ENCODE data around the gene MTFR1L. TPM values are rescaled to one million over a fixed set of nuclear protein-coding genes. Genes with fewer than 3 reads are reported as not detected.
A peak's percentile ranks its signal among the peaks of the same experiment; 100 is the strongest.

Gene MTFR1L
- total RNA-seq, 1 experiment from 2014 or later: 28.9 TPM

GRCh38 chr1:25800703-25801377, 18.9 kb upstream of the MTFR1L start:
- no peak overlapping the region for H3K27ac Mint-ChIP-seq

GRCh38 chr1:25802915-25803314, 16.8 kb upstream of the MTFR1L start:
- Mint-ChIP-seq H3K27ac (peak overlapping the region; percentile 26; the same call in 1 of the 2 replicates), H3K9me3 (no peaks in the 10 kb centered on the region), H3K27me3 (ENCODE audit: low read depth) (peaks cover 4% of the 10 kb centered on the region), H3K36me3 (peaks cover 14% of the 10 kb centered on the region), H3K4me1 (peaks cover 26% of the 10 kb centered on the region), H3K4me3 (no peak overlapping the region)
- CTCF ChIA-PET: interaction anchor here (0.6 to 2.1 kb wide), 4 partner anchors 8 to 184 kb away, joined by 3 to 5 read pairs (median 3); no protein-coding TSS in a partner anchor
- TF ChIP-seq ZNF512 (CRISPR knock-in tag; IDR thresholded peaks at IDR 0.05; ENCODE audit: borderline replicate concordance) (no peak), GRHL2 (CRISPR knock-in tag; IDR thresholded peaks at IDR 0.05; ENCODE audit: insufficient replicate concordance, severe bottlenecking) (no peak), ZMAT4 (CRISPR knock-in tag; IDR thresholded peaks at IDR 0.05) (no peak), NFE2L1 (CRISPR knock-in tag; IDR thresholded peaks at IDR 0.05) (no peak), FOXP1 (CRISPR knock-in tag; IDR thresholded peaks at IDR 0.05; ENCODE audit: borderline replicate concordance) (no peak), USF1 (CRISPR knock-in tag; IDR thresholded peaks at IDR 0.05) (no peak), MAX (CRISPR knock-in tag; IDR thresholded peaks at IDR 0.05) (no peak), SP1 (CRISPR knock-in tag; conservative IDR thresholded peaks at IDR 0.05) (no peak), JUN (CRISPR knock-in tag; IDR thresholded peaks at IDR 0.05) (no peak), ZNF121 (CRISPR knock-in tag; IDR thresholded peaks at IDR 0.05) (no peak), ZNF317 (CRISPR knock-in tag; IDR thresholded peaks at IDR 0.05; ENCODE audit: borderline replicate concordance, low read depth) (no peak), ZSCAN18 (CRISPR knock-in tag; IDR thresholded peaks at IDR 0.05) (no peak), MYBL2 (CRISPR knock-in tag; IDR thresholded peaks at IDR 0.05) (no peak), SOX15 (CRISPR knock-in tag; IDR thresholded peaks at IDR 0.05) (no peak), FOXK1 (CRISPR knock-in tag; IDR thresholded peaks at IDR 0.05) (no peak), TEAD4 (CRISPR knock-in tag; IDR thresholded peaks at IDR 0.05) (no peak), IRF2 (CRISPR knock-in tag; IDR thresholded peaks at IDR 0.05; ENCODE audit: borderline replicate concordance, low read depth) (no peak), PRRX2 (CRISPR knock-in tag; IDR thresholded peaks at IDR 0.05) (no peak)
- POLR2A ChIA-PET: no interaction called here
- DNase-seq (ENCODE audit: low spot score) (no peak), ATAC-seq (no peak)

More at GRCh38 chr1:25800703-25801377, 18.9 kb upstream of the MTFR1L start:
- H3K4me1 Mint-ChIP-seq: peaks cover 41% of the 10 kb centered on the region
- DNase-seq (ENCODE audit: low spot score): no peak
- peak; percentile 1; the same call in 1 of the 2 replicates for ATAC-seq
- peak overlapping the region; percentile 79 for H3K4me3 Mint-ChIP-seq
- TF ChIP-seq PREB (CRISPR knock-in tag; IDR thresholded peaks at IDR 0.05; ENCODE audit: borderline replicate concordance) (no peak), ZNF121 (CRISPR knock-in tag; IDR thresholded peaks at IDR 0.05) (peak; percentile 81), CREB1 (CRISPR knock-in tag; IDR thresholded peaks at IDR 0.05) (no peak), OVOL2 (CRISPR knock-in tag; IDR thresholded peaks at IDR 0.05; ENCODE audit: borderline replicate concordance) (no peak), ZNF396 (CRISPR knock-in tag; IDR thresholded peaks at IDR 0.05; ENCODE audit: borderline replicate concordance) (no peak)
- peaks cover 4% of the 10 kb centered on the region for H3K27me3 Mint-ChIP-seq (ENCODE audit: low read depth)
- CTCF ChIA-PET: interaction anchor here (1.0 to 6.2 kb wide), 9 partner anchors 8 to 313 kb away, joined by 3 to 80 read pairs (median 5); partner anchors contain the start of gene MAN1C1
- H3K9me3 Mint-ChIP-seq: no peaks in the 10 kb centered on the region
- peaks cover 7% of the 10 kb centered on the region for H3K36me3 Mint-ChIP-seq
- POLR2A ChIA-PET: interaction anchor here (1.8 kb wide), 1 partner anchor 20 kb away, joined by 6 read pairs; the partner anchor contains the start of gene MTFR1L
